ENCODE data around the gene OPN1SW.

The OPN1SW gene

GRCh38 chr7:128805225-128805624 is 29.6 kb upstream of the OPN1SW start:
- TF ChIP-seq, protein P1, sequence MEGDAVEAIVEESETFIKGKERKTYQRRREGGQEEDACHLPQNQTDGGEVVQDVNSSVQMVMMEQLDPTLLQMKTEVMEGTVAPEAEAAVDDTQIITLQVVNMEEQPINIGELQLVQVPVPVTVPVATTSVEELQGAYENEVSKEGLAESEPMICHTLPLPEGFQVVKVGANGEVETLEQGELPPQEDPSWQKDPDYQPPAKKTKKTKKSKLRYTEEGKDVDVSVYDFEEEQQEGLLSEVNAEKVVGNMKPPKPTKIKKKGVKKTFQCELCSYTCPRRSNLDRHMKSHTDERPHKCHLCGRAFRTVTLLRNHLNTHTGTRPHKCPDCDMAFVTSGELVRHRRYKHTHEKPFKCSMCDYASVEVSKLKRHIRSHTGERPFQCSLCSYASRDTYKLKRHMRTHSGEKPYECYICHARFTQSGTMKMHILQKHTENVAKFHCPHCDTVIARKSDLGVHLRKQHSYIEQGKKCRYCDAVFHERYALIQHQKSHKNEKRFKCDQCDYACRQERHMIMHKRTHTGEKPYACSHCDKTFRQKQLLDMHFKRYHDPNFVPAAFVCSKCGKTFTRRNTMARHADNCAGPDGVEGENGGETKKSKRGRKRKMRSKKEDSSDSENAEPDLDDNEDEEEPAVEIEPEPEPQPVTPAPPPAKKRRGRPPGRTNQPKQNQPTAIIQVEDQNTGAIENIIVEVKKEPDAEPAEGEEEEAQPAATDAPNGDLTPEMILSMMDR (IDR thresholded peaks at IDR 0.05; ENCODE audit: insufficient read depth, low read length, missing control alignments) = no peak
- H3K4me3 ChIP-seq (ENCODE audit: low read depth, low read length) = no peak overlapping the region
- CTCF ChIA-PET = no interaction called here
- POLR2A ChIA-PET = no interaction called here
- no peak for DNase-seq (ENCODE audit: low read depth, low spot score)

GRCh38 chr7:128804484-128804883 is 28.9 kb upstream of the OPN1SW start:
- H3K4me3 ChIP-seq (ENCODE audit: low read depth, low read length) = no peak overlapping the region
- POLR2A ChIA-PET = no interaction called here
- CTCF ChIA-PET = interaction anchor here (0.8 to 1.4 kb wide), 2 partner anchors 15 to 22 kb away, joined by 3 to 5 read pairs; no protein-coding TSS in a partner anchor
- no peak for DNase-seq (ENCODE audit: low read depth, low spot score)
- TF ChIP-seq, protein P1 (IDR thresholded peaks at IDR 0.05; ENCODE audit: insufficient read depth, low read length, missing control alignments) = no peak

GRCh38 chr7:128801667-128802418 is 26.2 kb upstream of the OPN1SW start:
- CTCF ChIA-PET = no interaction called here
- H3K4me3 ChIP-seq (ENCODE audit: low read depth, low read length) = no peak overlapping the region
- no peak for DNase-seq (ENCODE audit: low read depth, low spot score)
- TF ChIP-seq, protein P1 (IDR thresholded peaks at IDR 0.05; ENCODE audit: insufficient read depth, low read length, missing control alignments) = no peak
- POLR2A ChIA-PET = no interaction called here

- POLR2A ChIA-PET = no interaction called here
Measured at GRCh38 chr7:128801003-128801402, 25.4 kb upstream of the OPN1SW start.

GRCh38 chr7:128800567-128800966 is 25.0 kb upstream of the OPN1SW start:
- no peak overlapping the region for H3K4me3 ChIP-seq (ENCODE audit: low read depth, low read length)
- no peak for DNase-seq (ENCODE audit: low read depth, low spot score)
- ChIA-PET POLR2A (no interaction called here), CTCF (no interaction called here)
- TF ChIP-seq, protein P1 (IDR thresholded peaks at IDR 0.05; ENCODE audit: insufficient read depth, low read length, missing control alignments) = no peak

More at GRCh38 chr7:128801003-128801402, 25.4 kb upstream of the OPN1SW start:
- CTCF ChIA-PET = no interaction called here
- TF ChIP-seq, protein P1 (IDR thresholded peaks at IDR 0.05; ENCODE audit: insufficient read depth, low read length, missing control alignments) = no peak
- no peak overlapping the region for H3K4me3 ChIP-seq (ENCODE audit: low read depth, low read length)
- DNase-seq (ENCODE audit: low read depth, low spot score) = no peak

GRCh38 chr7:128799451-128799850 is 23.9 kb upstream of the OPN1SW start:
- TF ChIP-seq, protein P1 (IDR thresholded peaks at IDR 0.05; ENCODE audit: insufficient read depth, low read length, missing control alignments) = no peak
- ChIA-PET CTCF (no interaction called here), POLR2A (interaction anchor here (0.6 kb wide), 1 partner anchor 67 kb away, joined by 5 read pairs; no protein-coding TSS in a partner anchor)
- H3K4me3 ChIP-seq (ENCODE audit: low read depth, low read length) = no peak overlapping the region
- DNase-seq (ENCODE audit: low read depth, low spot score) = no peak

All from AG04449 (cell line).